GM18868 (cell line): ENCODE results near the gene CEP164.
"Not testable (repeated sequence)": the region's sequence is repeated elsewhere in the genome, so short reads cannot be mapped to it uniquely, and the experiment has no call there.

ENCODE experiments used
- ATAC-seq: cut with Tn5 transposase; IDR thresholded peaks from one replicate; pipeline ENCODE4 v1.9.1; 2021; ENCODE audit warnings: mild to moderate bottlenecking, moderate library complexity; ENCODE audit not compliant: unreplicated experiment

The CEP164 gene

GRCh38 chr11:117437041-117437790, 109.6 kb downstream of the CEP164 start:
- ATAC-seq = no peak

GRCh38 chr11:117437791-117438130, 110.1 kb downstream of the CEP164 start:
- no peak for ATAC-seq

- no peak for ATAC-seq
Observed at GRCh38 chr11:117438371-117439000, 110.8 kb downstream of the CEP164 start.

GRCh38 chr11:117439256-117439655, 111.6 kb downstream of the CEP164 start:
- no peak for ATAC-seq

GRCh38 chr11:117440258-117440657, 112.6 kb downstream of the CEP164 start:
- no peak for ATAC-seq

- ATAC-seq = no peak
Observed at GRCh38 chr11:117441146-117441975, 113.7 kb downstream of the CEP164 start.

- ATAC-seq = no peak
Observed at GRCh38 chr11:117442049-117442868, 114.6 kb downstream of the CEP164 start.

- ATAC-seq = no peak
Observed at GRCh38 chr11:117442869-117443239, 115.2 kb downstream of the CEP164 start.

GRCh38 chr11:117443266-117444186, 115.9 kb downstream of the CEP164 start:
- no peak for ATAC-seq

GRCh38 chr11:117444256-117444655, 116.6 kb downstream of the CEP164 start:
- ATAC-seq = no peak

- no peak for ATAC-seq
Observed at GRCh38 chr11:117444711-117445658, 117.3 kb downstream of the CEP164 start.

GRCh38 chr11:117449111-117449693, 121.5 kb downstream of the CEP164 start:
- ATAC-seq = no peak

- no peak for ATAC-seq
Observed at GRCh38 chr11:117453886-117454563, 126.4 kb downstream of the CEP164 start.

GRCh38 chr11:117454564-117454917, 126.9 kb downstream of the CEP164 start:
- no peak for ATAC-seq

- peak; percentile 74 for ATAC-seq
Observed at GRCh38 chr11:117456027-117456720, 128.5 kb downstream of the CEP164 start.

- ATAC-seq = not testable (repeated sequence)
Observed at GRCh38 chr11:117456721-117457029, 129.0 kb downstream of the CEP164 start.

GRCh38 chr11:117457031-117457785, 129.6 kb downstream of the CEP164 start:
- no peak for ATAC-seq
